ENCODE data around the gene RAB37. TPM values are rescaled to one million over a fixed set of nuclear protein-coding genes. Genes with fewer than 3 reads are reported as not detected.

Gene RAB37
- polyA plus RNA-seq, 1 of the 3 experiments (the other 2 are of a cell fraction): 0.25 TPM

- TF ChIP-seq, protein P1, sequence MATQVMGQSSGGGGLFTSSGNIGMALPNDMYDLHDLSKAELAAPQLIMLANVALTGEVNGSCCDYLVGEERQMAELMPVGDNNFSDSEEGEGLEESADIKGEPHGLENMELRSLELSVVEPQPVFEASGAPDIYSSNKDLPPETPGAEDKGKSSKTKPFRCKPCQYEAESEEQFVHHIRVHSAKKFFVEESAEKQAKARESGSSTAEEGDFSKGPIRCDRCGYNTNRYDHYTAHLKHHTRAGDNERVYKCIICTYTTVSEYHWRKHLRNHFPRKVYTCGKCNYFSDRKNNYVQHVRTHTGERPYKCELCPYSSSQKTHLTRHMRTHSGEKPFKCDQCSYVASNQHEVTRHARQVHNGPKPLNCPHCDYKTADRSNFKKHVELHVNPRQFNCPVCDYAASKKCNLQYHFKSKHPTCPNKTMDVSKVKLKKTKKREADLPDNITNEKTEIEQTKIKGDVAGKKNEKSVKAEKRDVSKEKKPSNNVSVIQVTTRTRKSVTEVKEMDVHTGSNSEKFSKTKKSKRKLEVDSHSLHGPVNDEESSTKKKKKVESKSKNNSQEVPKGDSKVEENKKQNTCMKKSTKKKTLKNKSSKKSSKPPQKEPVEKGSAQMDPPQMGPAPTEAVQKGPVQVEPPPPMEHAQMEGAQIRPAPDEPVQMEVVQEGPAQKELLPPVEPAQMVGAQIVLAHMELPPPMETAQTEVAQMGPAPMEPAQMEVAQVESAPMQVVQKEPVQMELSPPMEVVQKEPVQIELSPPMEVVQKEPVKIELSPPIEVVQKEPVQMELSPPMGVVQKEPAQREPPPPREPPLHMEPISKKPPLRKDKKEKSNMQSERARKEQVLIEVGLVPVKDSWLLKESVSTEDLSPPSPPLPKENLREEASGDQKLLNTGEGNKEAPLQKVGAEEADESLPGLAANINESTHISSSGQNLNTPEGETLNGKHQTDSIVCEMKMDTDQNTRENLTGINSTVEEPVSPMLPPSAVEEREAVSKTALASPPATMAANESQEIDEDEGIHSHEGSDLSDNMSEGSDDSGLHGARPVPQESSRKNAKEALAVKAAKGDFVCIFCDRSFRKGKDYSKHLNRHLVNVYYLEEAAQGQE (IDR thresholded peaks at IDR 0.05; ENCODE audit: low read depth, low read length): no peak
- TF ChIP-seq NRF1 (IDR thresholded peaks at IDR 0.05; ENCODE audit: low read depth, low read length): no peak
Observed at GRCh38 chr17:74779948-74780400, 42.9 kb downstream of the RAB37 start (continued).

DNA sequence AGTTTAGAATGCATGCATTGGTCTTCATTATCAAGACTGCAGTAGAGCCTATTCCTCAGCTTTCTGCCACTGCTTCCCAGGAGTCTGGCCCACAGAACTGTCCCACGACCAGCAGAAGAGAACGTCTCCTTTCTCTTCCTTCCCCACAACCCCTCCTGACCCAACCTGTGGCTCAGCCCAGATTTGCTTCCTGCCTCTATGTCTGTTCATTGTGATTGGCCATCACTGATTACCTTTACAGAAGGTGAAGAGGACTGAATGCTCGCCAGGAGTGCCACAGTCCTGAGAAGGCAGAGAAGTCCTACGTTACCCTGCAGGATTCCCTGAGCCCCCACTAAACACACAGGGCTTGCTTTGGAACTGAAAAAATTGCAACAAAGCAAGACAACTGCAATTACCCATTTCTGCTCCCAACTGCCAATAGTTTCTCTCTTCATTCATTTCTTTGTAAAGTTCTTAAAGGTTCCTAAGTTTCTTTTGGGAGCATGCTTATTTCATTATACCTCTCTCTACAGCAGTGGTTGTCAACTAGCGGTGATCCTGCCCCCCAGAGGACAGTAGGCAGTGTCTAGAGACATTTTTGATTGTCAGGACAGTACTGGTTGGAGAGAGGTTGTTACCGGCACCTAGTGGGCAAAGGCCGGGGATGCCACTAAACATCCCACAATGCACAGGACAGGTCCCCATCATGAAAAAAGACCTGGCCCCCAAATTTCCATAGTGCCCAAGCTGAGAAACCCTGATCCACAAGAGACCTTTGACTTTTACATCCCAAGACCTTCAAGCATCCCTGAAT lies 43.6 kb downstream of the RAB37 start:
- no peak overlapping the region for H2AFZ ChIP-seq (ENCODE audit: low read depth)
- peak; percentile 81 for DNase-seq
- no peaks in the 10 kb centered on the region for H4K20me1 ChIP-seq (ENCODE audit: insufficient read depth)
- H3K9ac ChIP-seq: no peak overlapping the region
- H3F3A ChIP-seq (replicated peaks; ENCODE audit: insufficient read depth): no peaks in the 10 kb centered on the region
- no peak overlapping the region for H3K4me2 ChIP-seq
- H3K36me3 ChIP-seq (replicated peaks in 1 of 2; ENCODE audit: control insufficient read depth in 1 of 2, insufficient read depth in 2 of 2, low read length in 1 of 2): peaks cover 6 to 15% of the 10 kb centered on the region in 2 experiments
- no peaks in the 10 kb centered on the region for H3K9me3 ChIP-seq
- no peak overlapping the region for H3K4me3 ChIP-seq (ENCODE audit: low read depth in 2 of 2, low read length in 1 of 2)
- POLR2A ChIA-PET: no interaction called here
- H3K9me2 ChIP-seq: no peaks in the 10 kb centered on the region
- TF ChIP-seq CTCF (IDR thresholded peaks at IDR 0.05) (peak; percentile 64), MXI1 (IDR thresholded peaks at IDR 0.05; ENCODE audit: low read depth, low read length) (no peak), CHD2 (IDR thresholded peaks at IDR 0.05; ENCODE audit: low read length, partially characterized antibody) (peak; percentile 15), RAD21 (IDR thresholded peaks at IDR 0.05; ENCODE audit: low read length) (peak; percentile 79), EZH2phosphoT487 (IDR thresholded peaks at IDR 0.05; ENCODE audit: borderline replicate concordance, low read depth) (no peak), FOSL2 (IDR thresholded peaks at IDR 0.05; ENCODE audit: borderline replicate concordance, low read depth) (no peak), SMC3 (IDR thresholded peaks at IDR 0.05; ENCODE audit: low read depth, low read length) (peak; percentile 65; the same call in 1 of the 2 replicates)
- TF ChIP-seq, protein P2, sequence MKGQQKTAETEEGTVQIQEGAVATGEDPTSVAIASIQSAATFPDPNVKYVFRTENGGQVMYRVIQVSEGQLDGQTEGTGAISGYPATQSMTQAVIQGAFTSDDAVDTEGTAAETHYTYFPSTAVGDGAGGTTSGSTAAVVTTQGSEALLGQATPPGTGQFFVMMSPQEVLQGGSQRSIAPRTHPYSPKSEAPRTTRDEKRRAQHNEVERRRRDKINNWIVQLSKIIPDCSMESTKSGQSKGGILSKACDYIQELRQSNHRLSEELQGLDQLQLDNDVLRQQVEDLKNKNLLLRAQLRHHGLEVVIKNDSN (IDR thresholded peaks at IDR 0.05; ENCODE audit: borderline replicate concordance, low read depth): no peak
- H3K27ac ChIP-seq (ENCODE audit: low read depth in 2 of 2, low read length in 1 of 2): no peak overlapping the region
- H3K27me3 ChIP-seq (ENCODE audit: insufficient read depth): no peaks in the 10 kb centered on the region
- H3K4me1 ChIP-seq (ENCODE audit: control insufficient read depth in 1 of 2, insufficient read depth in 2 of 2, low read depth in 1 of 2, low read length in 1 of 2): peaks cover 0 to 9% of the 10 kb centered on the region in 2 experiments; a peak in 1 of 4 replicates
- WGBS (ENCODE audit: low lambda C conversion rate): 60% methylated on average over 7 of the region's 7 CpGs
- peaks cover 32% of the 10 kb centered on the region for H3K79me2 ChIP-seq (ENCODE audit: insufficient read depth)
- CTCF ChIA-PET: interaction anchor here (0.7 to 98.1 kb wide), 11 partner anchors 11 to 215 kb away, joined by 3 to 3869 read pairs (median 9); partner anchors contain the start of genes FDXR, GRIN2C, NHERF1 and RAB37

Measured in SK-N-SH (cell line).